ENCODE results near the gene SOS1.

SOS1 gene

DNA sequence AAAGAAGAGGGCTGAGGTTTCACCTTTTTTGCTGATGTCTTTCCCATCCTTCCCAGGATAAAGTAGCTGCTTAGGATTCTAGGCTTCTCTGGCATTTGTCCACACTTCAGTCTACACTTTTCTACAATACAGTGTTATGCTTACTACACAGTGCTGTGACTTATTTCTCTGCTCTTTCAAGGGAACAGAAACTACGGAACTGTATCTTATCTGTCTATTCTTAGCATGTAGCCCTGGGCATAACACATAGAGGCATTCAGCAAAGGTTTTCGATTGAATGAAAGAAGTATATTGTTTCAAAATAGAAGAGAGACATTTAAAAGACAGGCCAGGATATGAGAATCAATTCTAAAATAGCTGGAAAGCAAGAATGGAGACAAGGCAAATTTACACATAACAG, 120.3 kb downstream of the SOS1 start:
- no peak overlapping the region for H3K4me3 ChIP-seq (ENCODE audit: low read depth, low read length)
- no peak for TF ChIP-seq CTCF (IDR thresholded peaks at IDR 0.05; ENCODE audit: low read depth, low read length)

DNA sequence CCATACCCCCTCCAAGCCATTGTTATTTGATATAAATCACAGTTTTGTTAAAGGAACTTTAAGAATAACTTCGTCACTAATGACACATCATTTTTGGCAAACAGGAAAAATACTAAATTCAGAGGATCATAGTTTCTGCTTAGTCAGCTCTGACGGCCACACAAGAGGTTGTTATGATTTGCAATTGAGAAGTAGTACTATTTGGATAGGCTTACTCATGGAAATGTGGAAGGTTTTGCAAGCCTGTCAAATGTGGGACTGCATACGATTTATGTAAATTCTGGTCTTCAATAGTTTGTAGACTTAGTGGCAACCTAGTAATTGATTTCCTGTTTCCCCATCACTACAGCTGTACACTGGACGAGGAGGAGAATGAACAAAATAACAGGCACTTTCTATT, 123.1 kb downstream of the SOS1 start:
- no peak overlapping the region for H3K4me3 ChIP-seq (ENCODE audit: low read depth, low read length)
- no peak for TF ChIP-seq CTCF (IDR thresholded peaks at IDR 0.05; ENCODE audit: low read depth, low read length)

- no peak for TF ChIP-seq CTCF (IDR thresholded peaks at IDR 0.05; ENCODE audit: low read depth, low read length)
- no peak overlapping the region for H3K4me3 ChIP-seq (ENCODE audit: low read depth, low read length)
Observed at GRCh38 chr2:38991899-38992298, 129.0 kb downstream of the SOS1 start.

- no peak for TF ChIP-seq CTCF (IDR thresholded peaks at IDR 0.05; ENCODE audit: low read depth, low read length)
- no peak overlapping the region for H3K4me3 ChIP-seq (ENCODE audit: low read depth, low read length)
Observed at GRCh38 chr2:38988716-38989115, 132.1 kb downstream of the SOS1 start.

DNA sequence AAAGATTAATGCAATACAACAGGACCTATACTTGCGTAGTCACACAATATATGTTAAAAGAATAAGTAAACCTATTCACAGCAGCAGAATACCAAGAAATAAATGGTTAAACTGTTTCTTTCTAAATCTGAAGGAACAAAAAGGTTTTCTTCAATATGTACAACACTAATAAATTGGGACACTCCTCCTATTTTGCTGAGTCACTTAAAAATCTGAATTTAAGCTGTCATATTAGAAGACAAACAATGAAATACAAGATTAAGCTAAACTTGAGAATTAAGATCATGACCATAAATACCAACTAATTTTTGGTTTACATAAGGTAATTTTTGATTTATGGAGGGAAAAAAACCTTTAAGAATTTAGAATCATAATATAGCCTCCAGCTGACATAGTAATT, 138.4 kb downstream of the SOS1 start:
- H3K4me3 ChIP-seq (ENCODE audit: low read depth, low read length) = no peak overlapping the region
- no peak for TF ChIP-seq CTCF (IDR thresholded peaks at IDR 0.05; ENCODE audit: low read depth, low read length)

DNA sequence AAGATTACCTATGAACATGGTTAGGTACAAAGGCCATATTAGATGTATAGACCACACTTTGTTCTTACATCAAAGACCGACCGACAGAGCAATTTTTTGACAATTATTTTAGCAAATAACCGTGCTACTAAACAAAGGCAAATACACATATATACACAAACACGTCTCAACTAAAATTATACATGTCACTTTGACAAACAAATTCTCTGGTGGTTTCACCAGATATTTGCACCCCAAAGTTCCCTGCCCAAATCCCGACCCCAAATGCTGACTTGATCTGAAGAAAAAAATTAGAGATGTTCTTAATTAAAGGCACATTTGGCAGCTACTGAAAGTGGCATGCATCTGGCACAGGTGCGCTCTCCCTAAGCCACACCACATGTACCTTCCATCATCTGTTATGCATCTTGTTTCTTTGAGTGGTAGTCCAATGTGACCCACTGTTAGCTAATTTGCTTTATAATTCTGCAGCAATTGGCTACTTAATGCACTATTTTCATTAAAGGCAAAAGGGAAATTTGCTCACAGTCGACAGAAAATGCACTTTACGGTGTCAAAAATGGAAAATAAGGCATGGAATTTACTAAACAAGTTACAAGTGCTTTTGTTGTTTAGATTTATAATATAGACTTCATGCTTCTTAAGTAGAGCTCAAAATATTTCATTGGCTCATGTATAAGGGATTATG, 139.0 kb downstream of the SOS1 start:
- TF ChIP-seq CTCF (IDR thresholded peaks at IDR 0.05; ENCODE audit: low read depth, low read length) = no peak
- H3K4me3 ChIP-seq (ENCODE audit: low read depth, low read length) = no peak overlapping the region

GRCh38 chr2:38981003-38981669, 139.7 kb downstream of the SOS1 start:
- H3K4me3 ChIP-seq (ENCODE audit: low read depth, low read length) = no peak overlapping the region
- TF ChIP-seq CTCF (IDR thresholded peaks at IDR 0.05; ENCODE audit: low read depth, low read length) = no peak
